ENCODE data around the gene MED12L. TPM values are rescaled to one million over a fixed set of nuclear protein-coding genes. Genes with fewer than 3 reads are reported as not detected.

The MED12L gene
- total and polyA plus RNA-seq, 10 of the 15 experiments (the other 5 are each of a cell fraction or from before 2014, with no cell fraction given) = 0.01 to 0.06 (median 0.03) TPM; not detected in 2

- WGBS (ENCODE audit: insufficient coverage, insufficient replicate concordance, low lambda C conversion rate, missing lambda C conversion rate) = 35% methylated on average over 5 of the region's 5 CpGs
- in situ Hi-C loops (cut with MboI) (no loop called here), intact Hi-C loops (cut with micrococcal nuclease; ENCODE audit: unreplicated experiment) (no loop called here)
- Histone ChIP-seq H3K4me2 (ENCODE audit: control insufficient read depth, insufficient read depth) (no peak overlapping the region), H3K36me3 (ENCODE audit: control insufficient read depth in 2 of 2, insufficient read depth in 2 of 2, low read length in 1 of 2) (no peaks in the 10 kb centered on the region), H3K79me2 (ENCODE audit: control insufficient read depth, insufficient read depth, low read length) (no peaks in the 10 kb centered on the region), H4K20me1 (ENCODE audit: control insufficient read depth, insufficient read depth) (no peaks in the 10 kb centered on the region), H3K9ac (ENCODE audit: control insufficient read depth, insufficient read depth, low read length) (no peak overlapping the region), H3K4me3 (no peak overlapping the region), H3K27ac (ENCODE audit: control insufficient read depth, insufficient read depth) (no peak overlapping the region), H2AFZ (ENCODE audit: control insufficient read depth, low read depth, low read length) (no peak overlapping the region), H3K27me3 (replicated peaks in 1 of 2; ENCODE audit: control insufficient read depth in 2 of 2, insufficient read depth in 2 of 2, low read length in 1 of 2) (no peaks in the 10 kb centered on the region; a peak in 1 of 4 replicates), H3K9me3 (replicated peaks; ENCODE audit: control insufficient read depth, insufficient read depth, low read length) (no peaks in the 10 kb centered on the region), H3K4me1 (ENCODE audit: control insufficient read depth, insufficient read depth, low read length) (no peaks in the 10 kb centered on the region)
- POLR2A ChIA-PET = no interaction called here
- FAIRE-seq = no peak
- BruUV-seq (replicated peaks) = no TSS peak
- DNase-seq (ENCODE audit: low read depth, low spot score) = no peak
- peak; percentile 23; the same call in 1 of the 3 replicates for ATAC-seq
- RAD21 ChIA-PET (ENCODE audit: unreplicated experiment) = no interaction called here
- SMC1A ChIA-PET (ENCODE audit: uncharacterized antibody, unreplicated experiment) = no interaction called here
- CTCF ChIA-PET = interaction anchor here (0.7 kb wide), 1 partner anchor 35 kb away, joined by 3 read pairs; no protein-coding TSS in a partner anchor
- TF ChIP-seq HSF1 (IDR thresholded peaks at IDR 0.05; ENCODE audit: low read depth, low read length) (no peak), CHD2 (IDR thresholded peaks at IDR 0.05; ENCODE audit: borderline replicate concordance, low read depth, low read length) (no peak), BRCA1 (IDR thresholded peaks at IDR 0.05; ENCODE audit: low read depth, low read length) (no peak), BMI1 (IDR thresholded peaks at IDR 0.05; ENCODE audit: borderline replicate concordance) (no peak), CREM (IDR thresholded peaks at IDR 0.05; ENCODE audit: low read depth) (no peak), RAD21 (IDR thresholded peaks at IDR 0.05; ENCODE audit: insufficient read depth, low read depth, low read length) (no peak), RUNX3 (IDR thresholded peaks at IDR 0.05; ENCODE audit: low read length) (no peak), JUNB (IDR thresholded peaks at IDR 0.05) (no peak), ESRRA (IDR thresholded peaks at IDR 0.05; ENCODE audit: low read length) (no peak), NFXL1 (IDR thresholded peaks at IDR 0.05; ENCODE audit: borderline replicate concordance) (no peak), NFYB (IDR thresholded peaks at IDR 0.05; ENCODE audit: insufficient read depth, low read depth, low read length) (no peak), IRF4 (IDR thresholded peaks at IDR 0.05; ENCODE audit: low read depth, low read length) (no peak), MXI1 (IDR thresholded peaks at IDR 0.05; ENCODE audit: low read depth, low read length) (no peak)
Measured at GRCh38 chr3:151183265-151183671, 97.8 kb downstream of the MED12L start.

Data from GM12878 (cell line).